ENCODE data around the gene SPOCK2. TPM values are rescaled to one million over a fixed set of nuclear protein-coding genes. Genes with fewer than 3 reads are reported as not detected.

The SPOCK2 gene
- total and polyA plus RNA-seq, 2 of the 13 experiments (the other 11 are each of a cell fraction or from before 2014, with no cell fraction given) = 8.6 to 30.6 TPM

GRCh38 chr10:72056932-72057751, 31.2 kb downstream of the SPOCK2 start (continued):
- no peak for TF ChIP-seq ZNF281 (CRISPR knock-in tag; IDR thresholded peaks at IDR 0.05; ENCODE audit: borderline replicate concordance)
- TF ChIP-seq ATF1 (CRISPR knock-in tag; IDR thresholded peaks at IDR 0.05) = no peak
- no peak for TF ChIP-seq GLMP (CRISPR knock-in tag; IDR thresholded peaks at IDR 0.05; ENCODE audit: borderline replicate concordance)
- no peak for TF ChIP-seq ZNF280D (CRISPR knock-in tag; IDR thresholded peaks at IDR 0.05)
- TF ChIP-seq STAG1 (CRISPR knock-in tag; IDR thresholded peaks at IDR 0.05) = no peak
- TF ChIP-seq GZF1 (CRISPR knock-in tag; IDR thresholded peaks at IDR 0.05) = no peak
- TF ChIP-seq HMG20A (CRISPR knock-in tag; IDR thresholded peaks at IDR 0.05; ENCODE audit: borderline replicate concordance) = peak; percentile 36; the same call in 1 of the 2 replicates
- peak; percentile 14; the same call in 1 of the 2 replicates for TF ChIP-seq MIXL1 (CRISPR knock-in tag; IDR thresholded peaks at IDR 0.05)
- TF ChIP-seq ZNF564 (CRISPR knock-in tag; IDR thresholded peaks at IDR 0.05) = 0 out of 2 replicates have a peak, but pooled peaks have one; percentile 46
- no peak for TF ChIP-seq KLF12 (CRISPR knock-in tag; IDR thresholded peaks at IDR 0.05; ENCODE audit: borderline replicate concordance)
- TF ChIP-seq ADNP (CRISPR knock-in tag; IDR thresholded peaks at IDR 0.05) = no peak
- TF ChIP-seq ZNF567 (CRISPR knock-in tag; IDR thresholded peaks at IDR 0.05; ENCODE audit: borderline replicate concordance) = no peak
- peak; percentile 62; the same call in 1 of the 2 replicates for TF ChIP-seq CREB3 (CRISPR knock-in tag; IDR thresholded peaks at IDR 0.05)
- TF ChIP-seq KAT7 (CRISPR knock-in tag; IDR thresholded peaks at IDR 0.05; ENCODE audit: borderline replicate concordance) = no peak
- TF ChIP-seq ZBTB14 (CRISPR knock-in tag; IDR thresholded peaks at IDR 0.05) = no peak
- peak; percentile 80; the same call in 1 of the 2 replicates for TF ChIP-seq RFXAP (CRISPR knock-in tag; IDR thresholded peaks at IDR 0.05; ENCODE audit: borderline replicate concordance)
- TF ChIP-seq MTERF4 (CRISPR knock-in tag; IDR thresholded peaks at IDR 0.05) = peak; percentile 58; the same call in 1 of the 2 replicates

Measured in HepG2 (cell line).